A549 (cell line): ENCODE data around the gene PPM1B. TPM values are rescaled to one million over a fixed set of nuclear protein-coding genes. Genes with fewer than 3 reads are reported as not detected.

Experiments used
- ATAC-seq, 2 experiments: fragments of 200-7000 bp in 1 of 2; fragments of >200 bp in 1 of 2; cut with Nextera tagmentation in 1 of 2; cut with Tn5 transposase in 1 of 2; 3 replicates each; pipeline versions ENCODE4 v1.8.0 to v1.9.1; 2018 to 2020; ENCODE audit warnings: mild to moderate bottlenecking in 1 of 2, moderate library complexity in 1 of 2
- CTCF ChIA-PET: fragments of 300-600 bp; sonication (Branson Sonifier 250); formaldehyde crosslinking; extraction: SDS; loops from one replicate; lab custom pipeline; 2021; ENCODE audit warnings: antibody characterized with exemption, inconsistent platforms; lab: Yijun Ruan, JAX
- POLR2A ChIA-PET: fragments of 350-600 bp; formaldehyde crosslinking; extraction: SDS; loops from one replicate; lab custom pipeline; 2021; ENCODE audit warnings: antibody characterized with exemption, inconsistent platforms; lab: Yijun Ruan, JAX
- DNase-seq, 2 experiments: peaks; one replicate each; pipeline versions ENCODE4 v3.0.0 to v3.0.0-alpha.2; 2011 to 2016; ENCODE audit warnings: low read depth in 1 of 2, low spot score in 1 of 2
- FAIRE-seq: peaks from 2 replicates; lab custom pipeline; 2011; peaks lifted over from hg19 to GRCh38; lab: Jason Lieb, UNC
- H3K27ac ChIP-seq, 2 experiments: fragments of >200 bp; sonication (Bioruptor Twin); formaldehyde crosslinking; 3 replicates each; pipeline ENCODE4 v1.5.1; 2016 to 2017
- H3K4me1 ChIP-seq: fragments of >200 bp; sonication (Bioruptor Twin); formaldehyde crosslinking; 3 replicates; pipeline ENCODE4 v1.6.1; 2016
- H3K4me2 ChIP-seq: fragments of >200 bp; sonication (Bioruptor Twin); formaldehyde crosslinking; 3 replicates; pipeline ENCODE4 v1.6.1; 2016
- H3K4me3 ChIP-seq: fragments of >200 bp; sonication (Bioruptor Twin); formaldehyde crosslinking; 3 replicates; pipeline ENCODE4 v1.5.1; 2016
- H3K9me3 ChIP-seq: fragments of >200 bp; sonication (Bioruptor Twin); formaldehyde crosslinking; 3 replicates; pipeline ENCODE4 v1.6.1; 2016
- CEBPB ChIP-seq, 2 experiments: fragments of >200 bp in 1 of 2; sonication (Bioruptor Twin) in 1 of 2; formaldehyde crosslinking in 1 of 2; IDR thresholded peaks; 2 replicates each; pipeline ENCODE4 v1.6.1; 2012 to 2016
- E2F6 ChIP-seq: IDR thresholded peaks from 2 replicates; pipeline ENCODE4 v1.6.1; 2012; ENCODE audit warnings: low read depth, borderline replicate concordance
- EHF ChIP-seq: fragments of 250-450 bp; sonication (Bioruptor Pico); IDR thresholded peaks from 2 replicates; pipeline ENCODE4 v1.5.0; 2020; ENCODE audit warnings: mild to moderate bottlenecking
- GATA3 ChIP-seq: IDR thresholded peaks from 2 replicates; pipeline ENCODE4 v1.6.1; 2012; ENCODE audit warnings: borderline replicate concordance
- HMGXB4 ChIP-seq: fragments of 250-450 bp; sonication (Bioruptor Pico); IDR thresholded peaks from 2 replicates; pipeline ENCODE4 v1.5.0; 2021; ENCODE audit warnings: mild to moderate bottlenecking, moderate library complexity, borderline replicate concordance
- HOXB5 ChIP-seq: fragments of 250-450 bp; sonication (Bioruptor Pico); IDR thresholded peaks from 2 replicates; pipeline ENCODE4 v1.5.0; 2020; ENCODE audit warnings: mild to moderate bottlenecking, moderate library complexity
- JUN ChIP-seq, 2 experiments: fragments of >200 bp; sonication (Bioruptor Twin); formaldehyde crosslinking; IDR thresholded peaks; 2 replicates in 1 of 2; 3 replicates in 1 of 2; pipeline ENCODE4 v1.6.1; 2016 to 2017
- KDM5A ChIP-seq: fragments of 200-600 bp; sonication (generic); IDR thresholded peaks from 2 replicates; pipeline ENCODE4 v1.6.1; 2016; ENCODE audit warnings: antibody characterized with exemption, mild to moderate bottlenecking
- MAFK ChIP-seq: fragments of 450-650 bp; IDR thresholded peaks from 2 replicates; pipeline ENCODE4 v1.6.1; 2014; ENCODE audit not compliant: partially characterized antibody
- MAX ChIP-seq: IDR thresholded peaks from 2 replicates; pipeline ENCODE4 v1.6.1; 2012
- MAZ ChIP-seq: fragments of 150-350 bp; IDR thresholded peaks from 2 replicates; pipeline ENCODE4 v1.6.1; 2014; ENCODE audit warnings: antibody characterized with exemption, low read depth, low read length, borderline replicate concordance
- NFE2L2 ChIP-seq: fragments of 150-350 bp; conservative IDR thresholded peaks from 2 replicates; pipeline ENCODE4 v1.6.1; 2014; ENCODE audit warnings: low read length
- NPAS2 ChIP-seq: fragments of 250-450 bp; sonication (Bioruptor Pico); IDR thresholded peaks from 2 replicates; pipeline ENCODE4 v1.8.0; 2022; ENCODE audit warnings: mild to moderate bottlenecking, moderate library complexity, borderline replicate concordance
- PBX3 ChIP-seq: IDR thresholded peaks from 2 replicates; pipeline ENCODE4 v1.6.1; 2012
- POLR2AphosphoS2 ChIP-seq: conservative IDR thresholded peaks from 2 replicates; pipeline ENCODE4 v1.6.1; 2012; ENCODE audit warnings: low read length, improper control_type of control experiment, inconsistent platforms
- RFX5 ChIP-seq: fragments of 450-650 bp; IDR thresholded peaks from 2 replicates; pipeline ENCODE4 v1.7.1; 2014; ENCODE audit warnings: antibody characterized with exemption, mild to moderate bottlenecking, moderate library complexity
- SMC3 ChIP-seq: fragments of >200 bp; sonication (Bioruptor Twin); formaldehyde crosslinking; IDR thresholded peaks from 3 replicates; pipeline ENCODE4 v1.6.1; 2018; ENCODE audit warnings: inconsistent platforms
- TFCP2L1 ChIP-seq: fragments of 250-450 bp; sonication (Bioruptor Pico); IDR thresholded peaks from 2 replicates; pipeline ENCODE4 v1.5.0; 2021; ENCODE audit warnings: mild to moderate bottlenecking
- USF2 ChIP-seq: fragments of 450-650 bp; IDR thresholded peaks from 2 replicates; pipeline ENCODE4 v1.6.1; 2014; ENCODE audit warnings: antibody characterized with exemption
- ZSCAN20 ChIP-seq: fragments of 250-450 bp; sonication (Bioruptor Pico); IDR thresholded peaks from 2 replicates; pipeline ENCODE4 v1.8.0; 2022; ENCODE audit warnings: mild to moderate bottlenecking, moderate library complexity
- WGBS: methylation state at CpG from one replicate; pipeline ENCODE4 v1.1.6; 2017; ENCODE audit errors: missing lambda C conversion rate; 5-methylcytosine and 5-hydroxymethylcytosine counted together
- polyA plus RNA-seq, 4 experiments: library from polyadenylated mRNA; depleted of rRNA in 3 of 4; stranded (reverse); fragments of >200 nt; fragmentation: RNase III in 1 of 4; extraction: RNeasy Plus Mini Kit Qiagen cat#74134 plus additional on column Dnase treatment in 1 of 4; gene quantifications; 2 replicates in 3 of 4; 3 replicates in 1 of 4; pipeline ENCODE4 v1.2.3, GENCODE V29; 2011 to 2017

PPM1B gene
- polyA plus RNA-seq, 2 of the 4 experiments (the other 2 are of a cell fraction) = 49.0 to 75.1 TPM

- no peak for DNase-seq
- 88% methylated on average over 1 of the region's 1 CpG for WGBS
Observed at GRCh38 chr2:44246436-44246835, 77.8 kb downstream of the PPM1B start.

GRCh38 chr2:44246840-44247369 is 78.2 kb downstream of the PPM1B start:
- H3K27ac ChIP-seq = peak overlapping the region; percentile 73 to 78; a peak in 4 of 6 replicates
- CTCF ChIA-PET = interaction anchor here (0.6 to 34.3 kb wide), 6 partner anchors 10 to 174 kb away, joined by 3 to 548 read pairs (median 8); no protein-coding TSS in a partner anchor
- POLR2A ChIA-PET = interaction anchor here (2.0 kb wide), 1 partner anchor 45 kb away, joined by 9 read pairs; no protein-coding TSS in a partner anchor
- ATAC-seq (no peak), FAIRE-seq (no peak), DNase-seq (no peak)
- no peak overlapping the region for H3K4me3 ChIP-seq
- 82% methylated on average over 3 of the region's 3 CpGs for WGBS
- peaks cover 60% of the 10 kb centered on the region for H3K4me1 ChIP-seq
- H3K9me3 ChIP-seq = peaks cover 8% of the 10 kb centered on the region; the same call in 1 of the 3 replicates
- H3K4me2 ChIP-seq = peak overlapping the region; percentile 20
- TF ChIP-seq MAX = 0 out of 2 replicates have a peak, but pooled peaks have one; percentile 3
- no peak for TF ChIP-seq TFCP2L1
- peak; percentile 89 for TF ChIP-seq NFE2L2
- TF ChIP-seq MAFK = peak; percentile 20
- TF ChIP-seq CEBPB (IDR thresholded peaks at IDR 0.05) = peak in 1 of 2 experiments; percentile 39; a peak in 1 of 4 replicates

More at GRCh38 chr2:44246436-44246835, 77.8 kb downstream of the PPM1B start:
- POLR2A ChIA-PET = interaction anchor here (1.3 to 2.0 kb wide), 2 partner anchors 45 to 115 kb away, joined by 3 to 9 read pairs; partner anchors contain the start of genes CAMKMT and PREPL
- TF ChIP-seq NPAS2 (no peak), HMGXB4 (CRISPR knock-in tag) (no peak), USF2 (no peak), POLR2AphosphoS2 (no peak), RFX5 (no peak), EHF (CRISPR knock-in tag) (no peak), MAZ (no peak), GATA3 (no peak; the same call in 1 of the 2 replicates), SMC3 (no peak), JUN (IDR thresholded peaks at IDR 0.05) (no peak), E2F6 (no peak), HOXB5 (no peak), ZSCAN20 (CRISPR knock-in tag) (no peak), PBX3 (no peak), KDM5A (no peak)
- Histone ChIP-seq H3K4me1 (peaks cover 60% of the 10 kb centered on the region), H3K27ac (peak overlapping the region; percentile 73 to 78; a peak in 5 of 6 replicates), H3K9me3 (peaks cover 4% of the 10 kb centered on the region; the same call in 1 of the 3 replicates), H3K4me3 (no peak overlapping the region), H3K4me2 (peak overlapping the region; percentile 20)
- CTCF ChIA-PET = interaction anchor here (0.6 to 34.3 kb wide), 10 partner anchors 10 to 174 kb away, joined by 3 to 548 read pairs (median 4); no protein-coding TSS in a partner anchor
- no peak for FAIRE-seq
- no peak for ATAC-seq
